Camera-type eye (tissue), 1 donor: ENCODE data around the gene NHP2. TPM values are rescaled to one million over a fixed set of nuclear protein-coding genes. Genes with fewer than 3 reads are reported as not detected.

Source experiments
- total RNA-seq: library from RNA; depleted of rRNA; stranded (reverse); fragments of >200 nt; gene quantifications from one replicate; pipeline ENCODE4 v1.2.3, GENCODE V29; 2014

NHP2 gene
- total RNA-seq = 109 TPM

DNA sequence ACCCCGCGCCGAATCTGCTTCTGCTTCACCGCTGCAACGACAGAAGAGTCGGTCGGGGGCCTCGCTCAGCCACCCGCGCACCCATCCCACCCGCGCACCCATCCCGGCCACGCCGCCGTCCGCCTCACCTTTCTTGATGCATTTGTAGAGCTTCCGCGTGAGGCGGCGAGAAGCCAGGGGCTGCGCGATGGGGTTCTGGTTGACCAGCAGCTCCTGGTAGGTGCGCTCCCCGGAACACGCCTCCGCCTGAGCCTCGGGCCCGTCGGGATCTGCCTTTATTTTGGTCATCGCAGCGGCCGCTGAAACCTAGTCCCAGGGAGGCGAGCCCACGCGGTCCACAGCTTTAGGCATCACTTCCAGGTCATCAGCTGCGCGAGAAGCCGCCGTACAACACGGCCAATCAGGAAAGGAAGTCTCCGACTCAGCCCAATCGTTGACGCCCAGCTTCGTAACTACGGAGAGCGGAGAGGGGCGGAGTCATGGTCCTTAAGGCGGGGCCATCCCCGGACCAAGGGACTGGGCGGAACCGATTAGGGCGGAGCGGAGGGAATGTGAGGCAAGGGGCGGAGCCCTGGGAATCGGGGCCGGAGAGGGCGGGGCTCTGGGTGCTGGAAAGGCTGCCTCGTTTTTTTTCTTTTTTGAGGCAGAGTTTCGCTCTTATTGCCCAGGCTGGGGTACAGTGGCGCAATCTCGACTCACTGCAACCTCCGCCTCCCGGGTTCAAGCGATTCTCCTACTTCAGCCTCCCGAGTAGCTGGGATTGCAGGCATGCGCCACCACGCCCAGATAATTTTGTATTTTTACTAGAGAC is at the start of gene NHP2:
TSS of gene NHP2 (minus strand) at position 356 of the 811 bp plus-strand sequence. CDS start at position 288, 68 bp downstream.

DNA sequence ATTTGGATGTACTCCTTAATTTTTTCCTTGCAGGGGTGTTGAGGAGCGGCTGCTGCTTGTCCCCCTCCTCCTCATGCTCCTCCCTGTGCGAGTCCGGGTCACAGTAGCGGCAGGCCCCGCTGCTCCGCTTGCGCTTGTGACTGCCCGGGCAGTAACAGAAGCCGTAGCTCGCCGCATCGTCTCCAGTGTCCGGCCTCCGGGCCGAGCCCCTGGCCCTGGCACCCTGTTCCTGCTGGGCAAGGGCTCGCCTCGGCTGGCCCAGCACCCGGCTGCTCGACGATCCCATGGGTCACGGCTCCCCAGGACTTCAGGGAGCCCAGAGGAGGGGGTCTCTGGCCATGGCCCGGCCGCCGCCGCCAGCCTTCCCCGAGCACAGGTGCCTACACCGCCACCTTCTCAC is 33.3 kb upstream of the NHP2 start, which contains the start of gene GMCL2:
TSS of gene GMCL2 (minus strand) at position 358 of the 400 bp plus-strand sequence. CDS start at position 286, 72 bp downstream.

DNA sequence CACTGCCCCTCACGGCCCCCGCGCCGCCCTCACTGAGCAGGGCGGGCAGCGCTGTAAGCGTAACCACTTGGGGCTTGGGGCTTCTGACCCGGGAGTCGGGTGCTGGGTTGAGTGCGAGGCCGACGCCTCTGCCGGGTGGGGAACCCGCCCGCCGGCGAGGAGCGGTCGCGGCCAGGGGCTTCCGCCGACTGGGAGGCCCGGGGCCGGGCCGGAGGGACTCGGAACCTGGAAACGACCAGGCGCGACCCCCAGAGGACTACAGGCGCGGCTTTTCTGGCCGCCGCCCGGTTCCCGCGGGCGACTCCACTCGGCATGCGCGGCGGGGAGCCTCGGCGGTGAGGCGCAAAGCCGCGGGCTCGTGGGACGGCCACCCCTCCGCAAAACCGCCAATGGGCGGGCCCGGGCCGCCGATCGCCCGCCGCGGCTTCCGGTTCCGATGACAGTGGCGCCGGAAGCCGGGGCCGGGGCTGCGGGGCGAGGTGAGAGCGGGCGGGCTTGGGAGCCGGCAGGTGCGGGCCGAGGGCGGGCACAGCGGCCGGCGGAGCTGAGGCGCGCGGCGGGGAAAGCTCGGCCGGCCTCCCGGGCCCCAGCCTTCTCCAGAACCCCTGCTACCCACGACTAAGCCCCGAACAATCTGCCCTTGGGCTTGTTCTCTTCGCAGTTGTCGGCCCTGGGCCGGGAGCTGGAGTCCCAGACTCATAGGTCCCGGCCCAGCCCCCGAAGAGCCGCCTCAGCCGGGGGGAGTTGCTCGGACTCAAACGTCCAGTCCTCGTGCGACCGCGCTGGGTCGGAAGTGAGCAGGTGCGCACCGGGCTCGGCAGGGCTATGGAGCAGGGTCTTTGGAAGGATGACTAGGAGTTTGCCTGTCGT is 22.9 kb downstream of the NHP2 start, which contains the start of gene RMND5B:
TSS of gene RMND5B (plus strand) at position 439 of the 870 bp plus-strand sequence. CDS start 7,106 bp downstream, outside the sequence.

DNA sequence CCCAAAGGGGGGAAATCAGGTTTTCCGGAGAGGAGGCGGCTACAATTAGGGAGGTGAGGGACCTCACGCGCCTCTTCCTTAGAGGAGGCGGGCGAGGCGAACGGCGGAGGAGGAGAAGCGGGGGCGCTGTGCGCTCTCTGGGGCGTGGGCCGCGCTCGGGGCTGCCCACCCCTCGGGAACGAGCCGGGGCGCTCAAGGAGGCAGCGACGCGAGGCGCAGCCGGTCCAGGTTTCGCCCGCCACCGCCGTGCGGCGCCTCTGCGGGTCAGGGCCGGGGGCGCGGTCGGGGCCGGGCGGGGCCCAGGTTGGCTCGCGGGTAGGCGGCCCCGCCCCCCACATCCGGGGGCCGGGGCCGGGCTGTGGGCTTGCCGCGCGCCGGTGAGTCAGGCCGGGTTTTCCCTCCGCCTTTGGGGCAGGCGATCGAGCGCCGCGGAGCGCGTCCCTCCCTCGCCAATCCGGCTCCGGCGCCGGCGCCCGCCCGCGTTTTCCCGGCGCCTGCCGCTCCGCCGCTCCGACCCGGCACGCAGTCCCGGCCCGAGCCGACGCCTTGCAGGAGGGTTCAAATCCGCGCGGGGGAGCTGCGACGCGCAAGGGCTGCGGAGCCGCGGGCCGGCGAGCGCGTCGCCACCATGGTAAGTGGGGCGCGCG is 40.4 kb downstream of the NHP2 start, which contains the start of gene N4BP3:
TSS of gene N4BP3 (plus strand) at position 392 of the 647 bp plus-strand sequence. CDS start 6,052 bp downstream, outside the sequence.

Other genes with a start within 250 kb of the NHP2 start
- not detected for gene PROP1, start 157.6 kb downstream of the NHP2 start, total RNA-seq
- 10.6 TPM for gene N4BP3, start 40.4 kb downstream of the NHP2 start, total RNA-seq
- gene RMND5B, start 22.9 kb downstream of the NHP2 start, total RNA-seq = 34.6 TPM
- gene GMCL2, start 33.5 kb upstream of the NHP2 start, total RNA-seq = not detected
- 63.4 TPM for gene HNRNPAB, start 50.6 kb upstream of the NHP2 start, total RNA-seq
- 46.6 TPM for gene PHYKPL, start 78.9 kb upstream of the NHP2 start, total RNA-seq